T-helper 1 cell (primary cell): ENCODE measurements around the gene FADS2.
"Not testable (repeated sequence)": the region's sequence is repeated elsewhere in the genome, so short reads cannot be mapped to it uniquely, and the experiment has no call there.

Experiments
- DNase-seq, 5 donors: peaks; one replicate each; pipeline ENCODE4 v3.0.0-alpha.2; 2012 to 2020

Gene FADS2

DNA sequence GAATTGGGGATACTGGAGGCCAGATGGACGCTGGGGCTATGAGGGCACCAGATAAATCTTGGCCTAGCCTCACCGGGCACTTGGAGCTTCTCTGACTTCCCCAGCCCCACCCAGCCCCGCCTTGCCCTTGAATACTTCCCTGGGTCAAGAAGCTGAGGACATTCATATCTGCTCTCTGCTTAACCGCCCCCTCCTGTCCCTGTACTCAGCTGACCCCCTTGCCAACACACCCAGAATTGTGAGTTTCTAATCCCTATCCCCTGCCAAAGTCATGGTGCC lies 41.3 kb downstream of the FADS2 start:
- no peak for DNase-seq

DNA sequence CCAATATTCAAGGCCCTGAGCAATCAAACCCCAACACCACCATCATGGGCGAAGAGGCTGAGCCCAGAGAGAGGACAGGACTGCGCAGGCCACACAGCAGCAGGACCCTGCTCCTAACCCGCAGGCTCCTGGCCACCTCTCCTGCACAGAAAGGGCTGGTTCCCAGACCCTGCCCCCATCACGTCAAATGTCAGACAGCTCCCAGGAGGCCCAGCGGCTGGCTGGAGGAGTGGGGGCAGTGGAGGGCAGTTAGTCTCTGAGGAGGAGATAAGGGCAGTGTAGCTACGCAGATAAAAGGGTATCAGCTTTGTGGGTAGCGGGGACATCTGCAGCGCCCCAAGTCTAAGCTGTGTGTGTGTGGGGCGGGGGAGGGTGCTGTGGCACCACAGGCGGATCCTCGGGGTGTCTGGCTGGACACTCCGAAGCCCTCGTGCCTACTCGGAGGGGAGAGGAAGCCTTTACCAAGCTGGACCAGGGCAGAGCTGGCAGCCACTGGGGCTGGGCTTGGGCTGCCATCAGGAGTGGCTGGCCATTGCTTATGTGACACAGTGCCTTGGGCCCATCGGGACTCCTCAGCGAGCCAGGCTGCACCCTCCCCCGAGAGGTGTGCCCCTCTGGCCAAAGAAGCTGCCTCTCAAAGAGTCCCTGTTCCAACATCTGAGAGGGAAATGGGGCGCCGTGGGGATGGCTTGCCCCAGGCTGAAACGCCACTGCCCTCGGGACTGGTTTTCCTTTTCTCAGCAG lies 41.8 kb downstream of the FADS2 start:
- DNase-seq = no peak

DNA sequence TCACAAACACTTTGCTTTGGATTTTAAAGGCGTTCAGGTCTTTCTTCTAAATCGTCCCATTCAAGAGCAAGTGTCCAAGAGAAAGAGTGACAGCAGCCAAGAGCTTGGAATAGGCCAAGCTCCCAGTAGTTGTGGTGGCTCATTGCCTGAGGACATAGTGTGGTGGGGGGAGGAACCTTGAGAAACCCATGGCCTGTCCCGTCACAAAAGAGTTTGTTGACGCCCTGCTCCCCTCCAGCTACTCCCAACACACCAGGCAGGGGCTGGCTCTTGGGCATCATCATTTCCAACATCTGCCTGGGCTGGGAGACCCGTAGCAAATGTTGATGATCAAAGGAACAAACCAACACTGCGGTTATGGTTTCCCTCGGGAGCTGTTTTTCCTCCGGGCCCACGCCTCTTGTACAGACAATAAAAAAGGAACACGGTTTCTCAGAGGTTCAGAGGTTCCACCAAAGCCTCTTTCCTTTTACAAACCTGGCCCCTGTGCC lies 42.5 kb downstream of the FADS2 start:
- DNase-seq = no peak

DNA sequence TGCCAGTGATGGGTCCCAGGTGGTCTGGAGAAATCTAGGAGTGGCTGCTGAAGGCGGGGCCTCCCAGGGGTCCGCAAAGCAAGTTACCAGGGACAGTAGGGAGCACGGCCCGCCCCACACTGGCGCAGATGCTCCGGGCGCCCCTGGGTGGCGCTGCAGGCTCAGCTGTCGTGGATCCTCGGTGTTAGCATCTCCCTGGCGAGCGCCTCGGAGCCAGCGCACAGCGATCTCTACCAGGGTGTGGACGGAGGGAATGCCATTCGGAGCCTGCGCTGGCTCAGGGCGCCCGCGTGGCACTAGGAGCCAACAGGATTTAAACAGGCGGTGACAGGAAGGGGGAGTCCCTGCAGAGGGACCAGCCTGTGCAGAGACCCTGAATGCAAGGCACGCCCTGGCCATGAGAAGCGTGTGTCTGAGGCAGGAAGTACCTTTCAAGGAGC lies 43.1 kb downstream of the FADS2 start:
- DNase-seq = peak in 4 of 5 donors; percentile 37 to 66 (median 46)

DNA sequence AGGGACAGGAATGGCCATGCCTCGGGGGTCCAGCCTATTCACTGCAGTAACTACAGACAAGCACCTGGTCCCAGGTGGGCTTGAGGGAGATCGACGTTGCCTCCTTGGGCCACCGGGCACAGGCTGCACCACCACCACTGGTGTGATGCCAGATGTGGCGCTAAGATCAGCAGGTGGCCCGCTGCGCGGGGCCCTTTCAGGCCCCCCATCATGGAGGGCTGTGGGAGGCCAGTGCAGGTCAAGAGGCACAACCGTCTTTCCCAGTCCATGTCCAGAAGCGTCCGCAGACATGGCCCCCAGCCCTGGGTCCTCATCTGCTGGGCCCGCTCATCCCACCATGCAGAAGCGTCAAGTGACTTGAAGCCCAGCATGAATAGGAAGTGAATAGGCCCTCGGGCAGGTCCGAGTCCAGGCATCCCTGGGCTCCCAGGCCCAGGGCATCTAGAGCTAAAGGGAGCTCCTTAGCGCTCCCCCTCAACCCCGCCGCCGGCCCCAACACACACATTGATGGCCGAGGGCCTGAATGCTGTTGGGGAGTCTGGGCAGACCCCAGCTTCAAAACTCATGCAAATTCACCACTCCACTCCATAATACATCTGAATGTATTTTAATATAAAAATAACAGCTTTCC lies 45.0 kb downstream of the FADS2 start:
- no peak for DNase-seq

DNA sequence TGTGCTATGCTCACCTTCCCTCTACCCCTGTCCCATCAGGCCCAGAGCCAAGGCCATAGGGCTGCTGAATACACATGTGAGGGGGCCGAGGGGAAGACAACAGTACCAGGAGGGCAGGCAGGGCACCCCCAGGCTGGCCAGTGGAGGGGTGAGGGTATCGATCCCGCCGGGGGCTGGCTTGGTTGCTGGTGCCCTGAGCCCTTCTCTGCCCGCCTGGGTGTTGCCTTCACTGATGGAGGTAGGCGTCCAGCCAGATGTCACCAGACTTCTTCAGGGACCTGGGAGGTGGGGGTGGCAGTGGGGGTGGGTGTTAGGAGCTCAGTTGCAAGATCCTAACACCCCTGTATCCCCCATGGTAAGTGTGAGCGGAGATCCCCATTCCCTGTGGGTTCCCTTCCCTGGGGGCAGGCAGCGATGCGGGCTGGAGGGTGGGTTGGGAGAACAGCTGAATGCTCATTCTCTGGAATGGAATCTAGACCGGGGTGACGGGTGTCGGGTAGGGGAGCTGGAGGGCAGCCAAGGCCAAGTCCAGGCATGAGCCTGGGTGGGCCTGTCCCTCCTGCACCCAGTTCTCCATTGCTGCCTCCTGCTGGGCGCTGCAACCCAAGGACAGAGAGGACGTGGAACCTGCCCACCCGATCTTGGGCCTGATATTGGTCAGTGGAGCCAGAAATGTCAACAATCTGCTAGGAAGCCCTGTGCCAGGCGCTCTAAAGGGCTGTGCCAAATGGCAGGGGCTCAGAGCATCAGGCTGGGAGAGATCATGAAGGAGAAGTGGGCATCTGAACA lies 45.7 kb downstream of the FADS2 start:
- DNase-seq = no peak

DNA sequence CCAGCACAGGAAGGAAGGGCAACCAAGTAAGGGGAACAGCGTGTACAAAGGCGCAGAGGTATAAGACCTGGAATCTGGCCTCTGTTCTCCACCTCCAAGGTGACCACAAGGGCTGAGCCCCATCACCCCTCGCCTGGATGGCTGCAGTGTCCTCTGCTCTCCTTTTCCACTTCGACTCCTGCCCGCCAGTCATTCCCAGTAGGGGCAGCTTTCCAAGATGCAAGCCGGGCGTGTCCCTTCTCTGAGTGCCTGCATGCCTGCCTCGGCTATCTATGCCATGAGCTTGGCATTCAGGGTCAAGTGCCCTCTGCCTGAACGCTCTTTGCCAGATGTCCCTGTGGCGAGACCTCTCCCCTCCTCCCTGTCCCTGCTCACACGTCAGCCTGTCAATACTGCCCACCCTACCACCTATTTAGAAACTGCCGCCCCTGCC lies 46.3 kb downstream of the FADS2 start:
- DNase-seq = no peak

DNA sequence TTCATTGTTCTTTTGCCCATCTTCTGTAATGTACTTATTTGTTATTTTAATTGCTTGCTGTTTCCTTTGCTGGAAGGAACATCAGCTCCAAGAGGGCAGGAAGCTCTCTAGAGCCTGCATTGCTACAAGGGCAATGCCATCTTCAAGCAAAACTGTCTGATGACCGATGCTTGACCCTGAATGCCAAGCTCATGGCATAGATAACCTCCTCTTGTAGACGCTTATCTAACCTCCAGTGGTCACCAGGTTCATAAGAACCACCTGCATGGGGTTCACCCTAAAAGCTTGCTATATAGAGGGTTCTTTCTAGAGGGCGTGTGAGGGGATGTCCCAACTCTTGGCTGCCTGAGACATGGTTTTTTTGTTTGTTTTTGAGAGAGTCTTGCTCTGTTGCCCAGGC lies 46.8 kb downstream of the FADS2 start:
- no peak for DNase-seq

DNA sequence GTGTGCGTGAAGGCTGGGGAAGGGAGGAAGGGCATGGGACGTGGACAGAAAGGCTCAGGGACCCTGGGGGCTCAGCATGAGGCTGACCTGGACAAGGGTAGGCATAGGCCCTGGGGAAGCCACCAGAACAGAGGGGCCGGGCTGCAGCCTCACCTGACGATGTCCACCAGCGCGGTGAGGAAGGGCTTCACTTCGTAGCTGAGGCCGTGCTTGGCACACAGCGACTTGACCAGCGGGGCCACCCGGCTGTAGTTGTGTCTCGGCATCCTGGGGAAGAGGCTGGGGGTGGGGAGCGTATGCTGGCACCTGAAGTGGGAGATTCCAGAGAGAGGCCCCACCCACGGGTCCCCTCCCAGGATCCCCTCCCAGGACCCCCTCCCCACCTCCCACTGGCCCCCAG lies 47.6 kb downstream of the FADS2 start:
- DNase-seq = no peak

DNA sequence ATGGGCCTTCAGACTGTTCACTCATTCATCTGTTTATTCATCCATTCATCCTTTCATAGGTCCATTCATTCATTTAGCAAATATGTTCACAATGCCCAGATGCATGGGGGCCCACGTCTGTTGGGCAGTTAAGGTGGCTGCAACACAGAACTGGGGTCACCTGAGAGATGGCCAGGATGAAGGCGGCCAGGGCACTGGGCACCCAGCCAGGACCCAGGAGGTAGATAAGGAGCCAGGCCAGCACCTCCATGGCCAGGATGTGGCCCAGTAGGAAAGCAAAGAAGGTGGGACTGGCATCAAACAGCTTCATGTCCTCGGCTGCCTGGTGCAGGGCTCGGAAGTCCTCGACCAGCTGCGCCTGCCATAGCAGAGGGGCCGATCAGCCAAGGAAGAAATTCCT lies 51.1 kb downstream of the FADS2 start:
- no peak for DNase-seq

DNA sequence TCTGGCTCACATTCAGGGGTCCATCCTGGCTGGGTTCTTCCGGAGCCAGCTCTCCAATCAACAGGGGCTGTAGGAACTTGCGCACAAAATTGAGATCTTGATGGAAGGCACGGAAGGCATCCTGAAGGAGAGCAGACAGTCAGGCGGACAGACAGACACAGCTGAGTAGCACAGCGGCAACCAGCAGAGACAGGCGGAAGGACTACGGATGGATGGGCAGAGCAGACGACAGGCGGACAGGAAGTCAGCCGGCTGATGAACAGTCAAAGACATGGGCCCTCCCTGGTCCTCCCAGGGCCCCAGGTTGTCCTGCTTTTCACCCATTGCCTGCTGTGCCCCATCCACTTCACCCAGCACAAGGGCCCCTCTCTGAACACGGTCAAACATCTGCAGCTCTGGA lies 51.9 kb downstream of the FADS2 start:
- no peak for DNase-seq

DNA sequence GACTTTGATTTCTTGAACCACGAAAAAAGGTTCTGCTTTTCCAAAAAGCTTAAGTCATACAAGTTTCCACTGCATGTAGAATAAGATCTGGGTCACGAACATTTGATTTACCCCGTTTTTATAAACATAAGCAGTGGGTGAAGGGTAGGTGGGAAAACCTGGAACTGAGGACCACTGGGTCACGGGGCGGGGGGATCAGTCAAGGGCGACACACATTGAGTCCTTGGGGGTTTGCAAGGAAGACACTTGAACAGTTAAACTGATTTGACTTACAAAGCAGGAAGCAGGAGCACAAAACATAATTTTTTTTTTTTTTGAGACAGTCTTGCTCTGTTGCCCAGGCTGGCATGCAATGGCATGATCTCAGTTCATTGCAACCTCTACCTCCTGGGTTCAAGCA lies 52.4 kb downstream of the FADS2 start:
- DNase-seq = no peak

DNA sequence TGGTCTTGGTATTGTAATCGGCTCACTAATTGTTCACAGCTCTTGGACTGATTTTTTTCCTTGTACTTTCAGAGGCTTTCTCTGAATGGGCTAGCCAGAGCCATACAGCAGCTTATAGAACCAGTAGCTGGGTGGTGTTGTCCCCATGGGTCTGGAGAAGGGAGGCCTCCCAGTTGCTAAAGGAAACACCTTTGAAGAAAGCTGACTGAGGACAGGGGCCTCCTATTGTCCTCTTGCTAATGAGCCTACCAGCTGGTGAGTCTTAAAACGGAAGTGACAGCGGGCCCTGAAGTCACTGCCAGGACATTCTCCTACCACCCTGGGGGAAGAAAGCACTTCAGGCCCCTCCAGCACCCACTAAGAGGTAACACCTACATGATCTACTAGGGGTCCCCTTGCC lies 53.3 kb downstream of the FADS2 start:
- no peak for DNase-seq

DNA sequence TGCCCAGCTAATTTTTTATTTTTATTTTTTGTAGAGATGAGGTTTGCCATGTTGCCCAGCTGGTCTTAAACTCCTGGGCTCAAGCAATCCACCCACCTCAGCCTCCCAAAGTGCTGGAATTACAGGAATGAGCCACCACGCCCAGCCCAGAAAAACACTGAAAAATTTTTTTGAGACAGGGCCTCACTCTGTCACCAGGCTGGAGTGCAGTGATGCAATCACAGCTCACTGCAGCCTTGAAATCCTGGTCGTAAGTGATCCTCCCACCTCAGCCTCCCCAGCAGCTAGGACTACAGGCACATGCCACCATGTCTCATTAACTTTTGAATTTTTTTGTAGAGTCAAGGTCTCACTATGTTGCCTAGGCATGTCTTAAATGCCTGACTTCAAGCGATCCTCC lies 54.2 kb downstream of the FADS2 start:
- DNase-seq = not testable (repeated sequence)

DNA sequence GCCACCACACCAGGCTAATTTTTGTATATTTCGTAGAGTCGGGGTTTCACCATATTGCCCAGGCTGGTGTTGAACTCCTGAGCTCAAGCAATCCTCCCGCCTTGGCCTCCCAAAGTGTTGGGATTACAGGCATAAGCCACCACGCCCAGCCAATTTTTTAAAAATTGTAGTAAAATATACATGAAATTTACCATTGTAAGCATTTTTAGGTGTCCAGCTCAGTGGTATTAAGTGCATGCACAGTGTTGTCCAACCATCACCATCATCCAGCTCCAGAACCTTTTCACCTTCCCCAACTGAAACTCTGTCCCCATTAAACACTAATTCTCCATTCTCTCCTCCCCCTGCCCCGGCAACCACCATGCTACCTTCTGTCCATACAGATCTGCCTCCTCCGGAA lies 54.8 kb downstream of the FADS2 start:
- DNase-seq = no peak

DNA sequence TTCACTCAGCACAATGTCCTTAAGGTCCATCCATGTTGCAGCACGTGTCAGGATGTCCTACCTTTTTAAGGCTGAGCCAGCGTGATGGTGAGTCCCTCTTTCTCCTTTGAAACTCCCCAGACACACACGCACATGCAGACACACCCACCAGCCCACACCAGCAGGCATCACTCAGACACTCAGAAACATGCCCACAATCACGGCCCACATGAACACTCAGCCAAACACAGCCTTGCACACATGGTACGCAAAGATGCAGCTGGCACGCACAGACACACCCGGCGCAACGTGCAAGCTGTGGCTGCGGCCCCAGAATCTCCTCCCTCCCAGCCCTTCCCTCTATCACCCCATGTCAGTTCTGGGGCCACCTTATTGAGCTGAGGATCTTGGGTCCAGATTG lies 55.2 kb downstream of the FADS2 start:
- no peak for DNase-seq

DNA sequence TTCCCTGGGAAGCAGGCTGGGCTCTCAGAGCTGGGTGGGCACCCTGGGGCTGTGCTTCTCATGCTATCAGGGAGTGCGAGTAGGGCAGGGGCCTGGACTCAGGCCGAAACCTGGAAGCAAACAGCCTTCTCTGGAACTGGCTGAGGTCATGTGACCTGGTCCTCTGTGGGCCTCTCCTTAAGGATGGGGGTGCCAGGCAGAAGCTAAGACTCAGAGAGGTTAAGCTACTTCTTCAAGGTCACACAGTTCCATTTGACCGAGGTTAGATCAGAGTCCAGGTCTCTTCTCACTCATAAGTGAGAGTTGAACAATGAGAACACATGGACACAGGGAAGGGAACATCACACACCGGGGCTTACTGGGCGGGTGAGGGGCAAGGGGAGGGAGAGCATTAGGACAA lies 55.8 kb downstream of the FADS2 start:
- DNase-seq = no peak

DNA sequence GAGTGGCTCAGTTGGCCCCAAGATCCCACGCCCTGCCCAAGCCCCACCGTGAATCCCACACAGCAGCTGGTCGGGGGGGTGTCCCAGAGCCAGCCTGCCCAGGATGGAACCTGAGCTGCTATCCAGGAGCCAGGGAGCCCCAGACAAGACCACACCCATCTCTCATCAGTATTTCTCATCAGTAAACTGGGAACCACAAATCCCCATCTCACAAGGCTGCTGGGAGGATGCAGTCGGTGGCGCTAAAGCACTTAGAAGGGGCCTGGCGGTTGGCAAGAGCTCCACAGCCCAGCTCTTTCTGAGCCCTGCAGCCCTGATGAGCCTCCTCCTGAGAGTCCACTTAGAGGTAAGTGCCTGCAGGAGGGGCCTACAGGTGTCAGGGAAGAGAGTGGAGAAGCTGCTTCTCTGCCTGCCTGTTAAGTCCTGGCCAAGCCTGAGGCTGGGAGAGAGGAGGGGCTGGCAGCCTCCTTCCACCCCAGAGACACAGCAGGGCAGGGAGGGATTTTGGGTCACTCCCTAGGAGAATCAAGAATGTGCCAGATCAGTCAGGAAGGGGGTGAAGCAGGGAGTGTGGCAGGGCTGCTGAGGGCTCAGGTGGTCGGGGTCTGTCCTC lies 57.2 kb downstream of the FADS2 start:
- DNase-seq = no peak

DNA sequence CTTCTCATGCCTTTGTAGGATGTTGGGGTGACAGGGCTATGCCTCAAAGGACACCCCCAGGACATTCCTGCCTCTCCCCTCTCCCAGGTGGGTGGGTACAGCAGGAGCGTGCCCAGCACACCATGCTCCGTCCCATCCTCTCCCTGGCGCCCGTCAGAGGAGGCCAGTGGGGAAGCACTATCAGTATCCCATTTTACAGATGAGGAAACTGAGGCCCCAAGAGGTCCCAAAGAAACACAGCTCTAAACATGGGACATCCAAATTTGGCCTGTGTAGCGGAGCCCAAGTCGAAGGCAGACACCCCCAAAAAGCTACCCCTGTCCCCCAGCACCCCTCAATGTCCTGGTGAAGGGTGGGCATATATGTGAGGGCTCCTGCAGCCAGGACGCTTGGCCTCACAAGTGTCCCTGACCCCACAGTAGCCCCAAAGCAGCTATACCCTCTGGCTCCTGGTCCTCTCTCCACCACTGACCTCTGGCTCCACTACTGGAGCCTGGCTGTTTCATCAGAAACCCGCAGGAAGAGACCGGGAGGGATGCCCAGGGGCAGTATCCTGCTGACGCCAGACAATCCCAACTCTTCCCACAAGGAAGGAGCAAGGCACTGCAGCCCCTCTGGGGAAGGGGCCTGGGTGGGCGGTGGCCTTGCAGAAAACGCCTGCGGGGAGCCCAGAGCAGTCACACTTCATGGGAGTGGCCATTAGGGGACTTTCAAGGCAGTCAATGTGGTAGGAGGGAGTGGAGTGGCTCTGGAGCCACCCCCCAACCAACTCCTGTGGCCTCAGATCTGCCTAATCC lies 57.9 kb downstream of the FADS2 start:
- DNase-seq = no peak

DNA sequence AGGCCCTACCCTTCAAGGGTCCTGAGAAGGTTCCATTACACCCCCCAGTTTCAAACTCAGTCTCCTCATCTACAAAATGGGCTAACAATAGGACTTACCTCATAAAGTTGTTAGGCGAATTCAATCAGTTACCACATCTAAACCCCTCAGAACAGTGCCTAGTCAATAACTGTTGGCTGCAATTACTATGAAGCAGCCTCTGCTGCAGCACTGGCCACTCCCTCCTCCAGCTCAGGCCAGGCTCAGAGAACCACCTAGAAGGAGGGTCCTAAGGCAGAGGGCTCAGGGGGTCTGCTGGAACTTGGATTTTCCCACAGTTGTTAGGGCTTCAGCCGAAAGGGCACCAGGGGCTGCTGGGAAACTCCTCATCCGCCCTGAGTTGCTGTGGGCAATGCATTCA lies 58.5 kb downstream of the FADS2 start:
- DNase-seq = no peak

DNA sequence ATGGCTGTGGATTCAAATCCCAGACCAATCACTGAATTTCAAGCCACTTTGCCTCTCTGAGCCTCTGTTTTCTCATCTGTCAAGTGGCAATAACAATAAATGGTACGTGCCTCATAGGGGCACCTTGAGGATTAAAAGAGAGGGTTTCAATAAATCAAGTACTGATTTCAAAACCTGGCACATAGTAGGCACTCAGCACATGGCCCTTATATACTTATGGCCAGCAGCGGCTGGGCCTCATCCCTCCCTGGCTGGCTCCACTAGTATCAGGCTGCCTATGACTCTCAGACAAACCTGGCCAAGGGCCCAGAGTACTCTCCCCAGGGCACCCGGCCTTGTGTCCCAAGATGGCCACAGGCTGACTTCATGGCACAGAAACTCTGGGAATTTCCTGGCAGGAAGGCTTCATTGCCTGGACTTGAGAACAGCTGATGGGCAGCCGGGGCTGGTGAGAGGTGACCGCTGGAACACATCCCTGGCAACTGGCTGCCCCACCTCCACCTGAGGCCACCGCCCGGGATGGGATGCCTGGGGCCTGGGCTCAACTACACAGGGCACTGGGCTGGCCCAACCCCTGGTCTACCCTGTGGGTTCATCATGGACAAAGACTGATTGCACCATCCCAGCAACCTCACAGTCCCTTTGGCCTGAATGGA lies 59.9 kb downstream of the FADS2 start:
- no peak for DNase-seq

DNA sequence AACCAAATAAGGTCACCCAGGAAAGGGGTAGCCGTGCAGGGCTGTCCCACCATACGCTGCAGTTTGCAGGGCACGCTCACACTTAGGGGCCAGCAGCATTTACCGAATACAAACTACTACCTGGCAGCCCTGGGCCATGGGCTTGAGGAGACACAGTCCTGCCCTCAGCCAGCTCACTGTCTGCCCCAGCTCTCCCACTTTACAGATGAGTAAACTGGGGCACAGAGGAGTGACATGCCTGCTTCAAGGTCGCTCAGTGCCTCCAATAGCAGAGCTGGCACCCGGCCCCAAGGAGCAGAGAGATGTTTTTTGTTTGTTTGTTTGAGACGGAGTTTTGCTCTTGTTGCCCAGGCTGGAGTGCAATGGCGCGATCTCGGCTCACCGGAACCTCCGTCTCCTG lies 60.5 kb downstream of the FADS2 start:
- no peak for DNase-seq
